GM12874 (cell line): Measurements from ENCODE around the gene APOA1.

Source experiments
- TF ChIP-seq, protein P1 (sequence below): IDR thresholded peaks from 2 replicates; pipeline ENCODE4 v1.5.1; 2011; ENCODE audit warnings: low read depth, mild to moderate bottlenecking, control low read depth, low read length, moderate library complexity; ENCODE audit not compliant: insufficient read depth

APOA1 gene

DNA sequence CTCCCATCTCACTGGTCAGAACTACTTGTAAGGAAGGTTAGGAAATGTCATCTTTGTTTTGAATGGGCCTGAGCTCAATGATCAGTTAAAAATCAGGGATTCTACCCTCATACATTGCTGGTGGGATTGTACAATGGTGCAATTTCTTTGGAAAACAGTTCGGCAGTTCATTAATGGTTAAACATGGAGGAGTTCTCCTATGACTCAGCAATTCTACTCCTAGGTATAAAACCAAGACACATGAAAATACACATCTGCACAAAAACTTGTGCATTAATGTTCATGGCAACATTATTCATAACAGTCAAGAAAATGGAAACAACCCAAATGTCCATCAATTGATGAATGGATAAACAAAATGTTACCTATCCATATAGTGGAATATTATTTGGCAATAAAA lies 40.9 kb downstream of the APOA1 start:
- TF ChIP-seq, protein P1, sequence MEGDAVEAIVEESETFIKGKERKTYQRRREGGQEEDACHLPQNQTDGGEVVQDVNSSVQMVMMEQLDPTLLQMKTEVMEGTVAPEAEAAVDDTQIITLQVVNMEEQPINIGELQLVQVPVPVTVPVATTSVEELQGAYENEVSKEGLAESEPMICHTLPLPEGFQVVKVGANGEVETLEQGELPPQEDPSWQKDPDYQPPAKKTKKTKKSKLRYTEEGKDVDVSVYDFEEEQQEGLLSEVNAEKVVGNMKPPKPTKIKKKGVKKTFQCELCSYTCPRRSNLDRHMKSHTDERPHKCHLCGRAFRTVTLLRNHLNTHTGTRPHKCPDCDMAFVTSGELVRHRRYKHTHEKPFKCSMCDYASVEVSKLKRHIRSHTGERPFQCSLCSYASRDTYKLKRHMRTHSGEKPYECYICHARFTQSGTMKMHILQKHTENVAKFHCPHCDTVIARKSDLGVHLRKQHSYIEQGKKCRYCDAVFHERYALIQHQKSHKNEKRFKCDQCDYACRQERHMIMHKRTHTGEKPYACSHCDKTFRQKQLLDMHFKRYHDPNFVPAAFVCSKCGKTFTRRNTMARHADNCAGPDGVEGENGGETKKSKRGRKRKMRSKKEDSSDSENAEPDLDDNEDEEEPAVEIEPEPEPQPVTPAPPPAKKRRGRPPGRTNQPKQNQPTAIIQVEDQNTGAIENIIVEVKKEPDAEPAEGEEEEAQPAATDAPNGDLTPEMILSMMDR: no peak

DNA sequence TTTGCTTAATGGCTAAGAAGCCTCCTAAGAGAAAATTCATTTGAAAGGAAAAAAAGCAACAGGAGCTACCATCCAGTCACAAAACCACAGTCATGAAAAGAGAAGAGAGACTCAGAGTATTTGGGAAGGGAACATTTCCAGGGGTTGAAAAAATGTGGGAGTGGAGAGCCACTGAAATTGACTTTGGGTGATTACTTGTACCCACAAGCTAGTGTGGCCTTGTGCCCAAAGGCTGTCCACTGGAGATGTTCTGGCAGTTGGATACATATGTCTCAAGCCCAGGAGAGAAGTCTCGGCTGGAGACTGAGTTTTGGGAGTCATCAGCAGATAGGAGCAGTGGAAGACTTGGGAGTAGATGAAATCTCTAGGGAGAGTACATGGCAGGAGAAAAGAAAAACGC lies 42.6 kb downstream of the APOA1 start:
- TF ChIP-seq, protein P1: no peak

DNA sequence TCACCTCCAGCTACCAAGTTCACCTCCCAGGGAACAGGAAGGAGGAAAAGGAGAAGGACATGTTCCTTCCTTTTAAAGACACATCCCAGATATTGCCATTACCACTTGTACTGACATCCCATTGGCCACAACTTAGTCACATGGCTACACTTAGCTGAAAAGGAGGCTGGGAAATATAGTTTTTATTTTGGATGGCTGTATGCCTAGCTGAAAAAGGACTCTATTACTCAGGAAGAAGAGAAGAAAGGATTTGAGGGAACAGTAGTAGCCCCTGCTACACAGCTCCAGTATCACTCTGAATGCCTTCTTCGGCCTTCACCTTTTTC lies 43.7 kb downstream of the APOA1 start:
- TF ChIP-seq, protein P1: no peak

DNA sequence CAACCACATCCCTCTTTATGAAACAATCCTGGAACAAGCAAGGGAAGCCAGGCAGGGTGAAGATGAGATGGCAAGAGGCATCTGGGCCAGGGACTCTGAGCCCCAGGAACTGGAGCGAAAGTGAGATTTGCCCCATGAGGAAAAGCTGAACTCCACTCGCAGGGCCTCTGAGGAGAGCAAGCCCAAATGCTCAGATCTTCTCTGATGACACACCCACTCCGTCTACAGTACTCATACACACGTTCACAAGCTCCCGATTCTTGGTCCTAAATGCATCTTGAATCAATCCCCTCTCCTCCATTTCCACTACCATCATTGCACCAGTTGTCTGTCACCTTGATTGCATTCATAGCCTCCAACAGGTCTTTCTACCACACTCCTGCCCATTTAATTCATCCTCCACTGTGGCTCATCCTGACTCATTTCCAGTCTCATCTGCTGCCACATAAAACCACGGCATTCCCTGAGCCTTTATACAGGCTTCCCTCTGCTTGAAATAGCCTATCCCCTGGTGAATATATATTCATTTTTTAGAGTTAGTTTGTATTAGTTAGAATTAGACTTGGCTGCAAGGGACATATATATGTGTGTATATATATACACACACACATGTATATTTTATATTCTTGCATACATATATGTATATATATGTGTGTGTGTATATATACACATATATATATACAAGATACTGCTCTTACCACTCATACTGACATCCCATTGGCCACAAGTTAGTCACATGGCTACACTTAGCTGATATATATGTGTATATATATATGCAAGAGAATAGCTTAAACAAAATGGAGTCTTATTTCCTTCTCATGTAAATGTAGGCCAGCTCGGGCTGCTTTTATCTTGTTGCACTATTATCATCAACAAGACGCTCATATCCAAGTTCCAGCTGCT lies 44.3 kb downstream of the APOA1 start:
- TF ChIP-seq, protein P1: no peak

DNA sequence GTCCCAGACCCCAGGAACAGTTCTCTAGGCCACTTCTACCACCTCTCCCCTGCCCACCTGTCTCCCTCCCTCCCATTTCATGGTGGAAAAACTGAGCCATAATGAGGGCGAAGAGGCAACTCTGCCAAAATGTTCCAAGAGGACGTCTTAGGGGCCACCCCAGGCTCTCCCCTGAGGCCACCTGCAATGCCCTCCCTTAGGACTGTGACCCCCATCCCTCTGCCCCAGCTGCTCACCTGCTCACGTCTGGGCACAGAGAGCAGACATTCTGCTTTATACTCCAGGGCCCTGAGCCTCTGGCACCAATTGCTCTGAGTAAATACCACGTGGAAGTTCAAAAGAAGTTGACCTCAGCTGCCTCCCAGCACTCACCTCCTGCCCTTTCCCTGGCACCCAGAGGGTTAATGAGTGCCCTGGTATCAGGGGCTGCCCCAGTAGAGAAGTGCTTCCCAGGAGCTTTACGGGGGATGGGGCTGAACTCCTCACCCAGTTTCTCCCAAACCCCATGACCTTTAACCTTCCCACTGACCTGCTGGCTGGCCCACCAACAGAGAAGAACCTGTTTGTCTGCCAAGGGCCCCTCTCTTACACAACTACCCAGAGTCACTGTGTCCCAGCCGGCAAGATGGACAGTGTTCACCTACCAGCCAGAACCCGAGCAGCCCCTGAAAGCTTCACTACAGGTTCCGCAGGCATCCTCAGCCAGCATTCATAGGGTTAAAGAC lies 45.1 kb downstream of the APOA1 start:
- TF ChIP-seq, protein P1: no peak

DNA sequence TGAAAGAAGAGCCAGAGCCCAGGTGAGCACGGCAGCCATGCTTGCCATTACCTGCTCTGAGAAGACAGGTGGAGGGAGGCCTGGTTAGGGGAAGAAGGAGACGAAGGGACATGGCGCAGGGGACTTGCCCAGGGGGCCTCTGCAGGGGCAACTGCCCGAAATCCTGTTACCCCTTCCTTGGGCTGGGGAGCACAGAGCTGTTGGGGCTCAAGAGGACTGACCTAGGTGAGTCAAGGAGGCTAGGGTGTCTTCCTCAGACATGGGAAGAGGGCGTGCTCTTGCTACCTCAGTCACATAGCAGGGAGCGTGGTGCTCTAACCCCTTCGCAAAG lies 45.6 kb downstream of the APOA1 start, which contains the start of gene APOA5:
TSS of gene APOA5 (minus strand) at position 67 of the 331 bp plus-strand sequence. CDS start at position 48, 19 bp downstream.
- TF ChIP-seq, protein P1: no peak

DNA sequence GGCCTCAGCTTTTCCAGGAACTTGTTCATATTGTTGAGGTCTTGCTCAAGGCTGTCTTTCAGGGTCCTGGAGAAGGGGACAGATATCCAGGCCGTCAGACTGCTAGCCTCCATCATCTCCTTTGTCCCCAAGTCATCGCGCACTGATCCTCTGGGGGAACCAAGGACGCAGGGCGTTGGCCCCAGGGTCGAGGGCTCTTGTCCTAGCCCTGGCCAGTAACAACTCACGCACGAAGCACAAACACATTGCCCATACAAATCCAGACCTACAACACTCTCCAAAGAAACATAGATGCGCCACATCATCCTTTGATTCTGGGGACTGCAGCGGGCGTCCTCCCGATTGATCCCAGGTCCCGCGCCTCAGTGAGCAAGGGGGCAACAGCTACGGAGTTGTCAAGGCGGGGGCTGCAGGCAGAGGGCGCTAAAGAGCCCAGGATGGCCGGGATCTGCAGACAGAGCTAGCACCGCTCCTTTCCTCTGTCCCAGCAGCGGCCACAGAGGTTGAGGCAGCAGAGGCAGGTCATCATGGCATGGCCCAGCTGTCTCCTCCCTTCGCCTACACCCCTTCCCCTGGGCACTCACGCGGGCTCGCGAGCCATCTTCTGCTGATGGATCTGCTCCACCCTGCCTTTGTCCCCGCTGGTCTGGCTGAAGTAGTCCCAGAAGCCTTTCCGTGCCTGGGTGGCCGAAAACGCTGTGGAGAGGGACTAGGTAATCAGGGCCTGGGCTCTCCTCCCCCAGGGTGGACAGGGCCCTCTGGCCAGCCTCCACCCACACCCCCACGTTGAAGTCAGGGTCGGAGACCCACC lies 46.2 kb downstream of the APOA1 start:
- TF ChIP-seq, protein P1: peak; percentile 91
